BLaER1 (cell line): ENCODE data around the gene BPHL.
A peak's percentile ranks its signal among the peaks of the same experiment; 100 is the strongest.

Experiments
- H3K27ac ChIP-seq: shearing (Covaris generic); formaldehyde crosslinking; 2 replicates; pipeline ENCODE4 v1.8.1; 2022
- H3K27me3 ChIP-seq: shearing (Covaris generic); formaldehyde crosslinking; 2 replicates; pipeline ENCODE4 v1.8.1; 2022
- H3K36me3 ChIP-seq: shearing (Covaris generic); formaldehyde crosslinking; 2 replicates; pipeline ENCODE4 v1.8.1; 2022
- H3K4me1 ChIP-seq: shearing (Covaris generic); formaldehyde crosslinking; 2 replicates; pipeline ENCODE4 v1.8.1; 2022
- H3K4me2 ChIP-seq: shearing (Covaris generic); formaldehyde crosslinking; 2 replicates; pipeline ENCODE4 v1.8.1; 2022
- H3K4me3 ChIP-seq: shearing (Covaris generic); formaldehyde crosslinking; 2 replicates; pipeline ENCODE4 v1.8.1; 2022
- H3K9ac ChIP-seq: shearing (Covaris generic); formaldehyde crosslinking; 2 replicates; pipeline ENCODE4 v1.8.1; 2022
- H3K9me3 ChIP-seq: shearing (Covaris generic); formaldehyde crosslinking; 2 replicates; pipeline ENCODE4 v1.8.1; 2022
- H4K20me1 ChIP-seq: shearing (Covaris generic); formaldehyde crosslinking; 2 replicates; pipeline ENCODE4 v1.8.1; 2022
- Cebpa-rat ChIP-seq: shearing (Covaris generic); IDR thresholded peaks from 2 replicates; pipeline ENCODE4 v1.8.1; 2022

BPHL gene

DNA sequence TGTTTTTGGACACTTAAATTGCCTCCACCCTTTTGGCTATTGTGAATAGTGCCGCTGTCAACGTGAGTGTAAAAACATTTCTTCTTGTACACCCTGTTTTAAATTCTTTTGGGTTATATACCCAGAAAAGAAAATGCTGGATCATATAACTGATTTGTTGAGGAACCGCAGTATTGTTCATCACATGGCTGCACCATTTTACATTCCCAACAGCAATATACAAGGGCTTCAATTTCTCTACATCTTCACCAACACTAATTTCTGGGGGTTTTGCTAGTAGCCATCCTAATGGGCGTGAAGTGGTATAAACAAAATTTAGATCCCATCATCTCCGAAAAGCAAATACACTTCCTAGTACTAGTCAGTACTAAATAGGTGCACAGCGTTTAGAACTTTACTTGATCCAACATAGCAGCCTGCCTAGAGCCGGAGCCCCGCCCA lies 579 bp upstream of the BPHL start:
- Histone ChIP-seq H4K20me1 (no peaks in the 10 kb centered on the region), H3K27me3 (no peaks in the 10 kb centered on the region), H3K4me1 (peaks cover 33% of the 10 kb centered on the region), H3K36me3 (peaks cover 25% of the 10 kb centered on the region), H3K27ac (peak overlapping the region; percentile 82), H3K4me3 (peak overlapping the region; percentile 90), H3K4me2 (peak overlapping the region; percentile 90), H3K9me3 (no peaks in the 10 kb centered on the region), H3K9ac (peak overlapping the region; percentile 85)
- TF ChIP-seq Cebpa-rat = no peak

GRCh38 chr6:3119040-3119723 lies 671 bp downstream of the BPHL start:
- H3K4me1 ChIP-seq = peaks cover 30% of the 10 kb centered on the region
- peaks cover 12% of the 10 kb centered on the region for H3K36me3 ChIP-seq
- H3K27me3 ChIP-seq = no peaks in the 10 kb centered on the region
- peak overlapping the region; percentile 90 for H3K4me2 ChIP-seq
- H3K9me3 ChIP-seq = no peaks in the 10 kb centered on the region
- H3K4me3 ChIP-seq = peak overlapping the region; percentile 90
- TF ChIP-seq Cebpa-rat = no peak
- H4K20me1 ChIP-seq = no peaks in the 10 kb centered on the region
- H3K27ac ChIP-seq = peak overlapping the region; percentile 82
- peak overlapping the region; percentile 85 for H3K9ac ChIP-seq

DNA sequence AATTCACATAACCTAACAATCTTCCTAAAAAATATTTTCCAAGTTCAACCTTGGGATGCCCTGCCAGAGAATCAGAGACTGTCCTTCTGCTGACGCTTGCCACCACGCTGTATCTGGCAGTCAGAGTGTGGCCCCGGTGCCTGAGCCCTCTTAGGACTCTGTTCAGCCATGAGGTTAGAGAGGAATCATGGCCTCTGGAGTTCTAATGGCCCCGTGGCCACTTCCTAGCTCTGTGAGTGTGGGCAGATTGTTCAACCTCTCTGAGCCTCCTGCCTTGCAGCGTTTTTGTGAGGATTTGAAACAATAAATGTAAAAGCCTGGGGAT lies 2.2 kb downstream of the BPHL start:
- H3K9me3 ChIP-seq = no peaks in the 10 kb centered on the region
- no peaks in the 10 kb centered on the region for H3K27me3 ChIP-seq
- no peak overlapping the region for H3K4me3 ChIP-seq
- H3K4me1 ChIP-seq = peaks cover 39% of the 10 kb centered on the region
- H3K9ac ChIP-seq = no peak overlapping the region
- H3K36me3 ChIP-seq = no peaks in the 10 kb centered on the region
- no peak overlapping the region for H3K4me2 ChIP-seq
- no peaks in the 10 kb centered on the region for H4K20me1 ChIP-seq
- no peak overlapping the region for H3K27ac ChIP-seq
- no peak for TF ChIP-seq Cebpa-rat

DNA sequence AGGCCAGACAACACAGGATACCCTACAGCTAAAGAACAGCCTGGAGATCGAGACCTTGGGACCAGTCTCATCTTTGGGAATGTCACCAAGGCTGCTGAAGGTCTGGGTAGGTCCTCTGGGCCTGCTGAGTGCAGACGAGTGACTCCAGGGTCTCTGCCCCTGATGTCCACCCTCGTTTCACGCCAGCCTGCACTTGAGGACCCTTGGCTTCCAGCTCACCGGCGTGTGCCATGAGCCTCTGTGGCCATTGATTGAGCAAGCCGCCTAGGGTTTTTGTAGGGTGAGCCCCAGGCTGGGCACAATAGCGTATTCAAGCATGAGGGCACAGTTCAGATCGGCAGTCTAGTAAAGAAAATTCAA lies 4.3 kb downstream of the BPHL start:
- H3K27ac ChIP-seq = no peak overlapping the region
- H3K4me1 ChIP-seq = peaks cover 30% of the 10 kb centered on the region
- H3K9me3 ChIP-seq = no peaks in the 10 kb centered on the region
- no peak for TF ChIP-seq Cebpa-rat
- H3K27me3 ChIP-seq = no peaks in the 10 kb centered on the region
- H4K20me1 ChIP-seq = no peaks in the 10 kb centered on the region
- no peak overlapping the region for H3K4me2 ChIP-seq
- 0 out of 2 replicates have a peak, but pooled peaks cover 1% of the 10 kb centered on the region for H3K36me3 ChIP-seq
- H3K4me3 ChIP-seq = no peak overlapping the region
- H3K9ac ChIP-seq = no peak overlapping the region

GRCh38 chr6:3124667-3125066 lies 6.2 kb downstream of the BPHL start:
- no peak overlapping the region for H3K27ac ChIP-seq
- H3K36me3 ChIP-seq = peaks cover 19% of the 10 kb centered on the region
- H3K9me3 ChIP-seq = no peaks in the 10 kb centered on the region
- no peak overlapping the region for H3K4me3 ChIP-seq
- H3K4me2 ChIP-seq = peak overlapping the region; percentile 42
- TF ChIP-seq Cebpa-rat = no peak
- H3K9ac ChIP-seq = no peak overlapping the region
- H4K20me1 ChIP-seq = no peaks in the 10 kb centered on the region
- H3K4me1 ChIP-seq = peaks cover 24% of the 10 kb centered on the region
- H3K27me3 ChIP-seq = no peaks in the 10 kb centered on the region

DNA sequence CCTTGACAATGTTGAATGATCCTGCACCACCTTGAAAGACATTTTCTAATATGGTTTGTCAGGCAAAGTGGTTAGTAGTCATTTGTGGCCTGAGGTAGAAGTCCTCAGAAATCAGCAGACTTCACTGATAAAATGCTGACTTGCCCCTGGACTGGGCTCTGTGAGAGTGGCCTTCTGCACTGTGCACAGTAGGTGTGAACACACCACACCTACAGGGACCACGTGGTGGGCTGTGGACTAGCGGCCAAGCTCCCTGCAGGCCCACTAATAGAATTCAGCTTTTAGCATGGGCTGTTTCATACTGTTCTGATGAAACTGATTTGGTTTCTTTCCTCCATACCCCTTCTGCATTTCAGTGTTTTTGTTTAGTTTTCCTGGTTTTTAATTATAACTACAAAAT lies 7.3 kb downstream of the BPHL start:
- Histone ChIP-seq H3K27me3 (no peaks in the 10 kb centered on the region), H3K4me2 (no peak overlapping the region), H3K9me3 (no peaks in the 10 kb centered on the region), H3K27ac (no peak overlapping the region), H3K36me3 (peaks cover 31% of the 10 kb centered on the region), H3K4me1 (peaks cover 23% of the 10 kb centered on the region), H3K9ac (no peak overlapping the region), H4K20me1 (no peaks in the 10 kb centered on the region), H3K4me3 (no peak overlapping the region)
- TF ChIP-seq Cebpa-rat = no peak

DNA sequence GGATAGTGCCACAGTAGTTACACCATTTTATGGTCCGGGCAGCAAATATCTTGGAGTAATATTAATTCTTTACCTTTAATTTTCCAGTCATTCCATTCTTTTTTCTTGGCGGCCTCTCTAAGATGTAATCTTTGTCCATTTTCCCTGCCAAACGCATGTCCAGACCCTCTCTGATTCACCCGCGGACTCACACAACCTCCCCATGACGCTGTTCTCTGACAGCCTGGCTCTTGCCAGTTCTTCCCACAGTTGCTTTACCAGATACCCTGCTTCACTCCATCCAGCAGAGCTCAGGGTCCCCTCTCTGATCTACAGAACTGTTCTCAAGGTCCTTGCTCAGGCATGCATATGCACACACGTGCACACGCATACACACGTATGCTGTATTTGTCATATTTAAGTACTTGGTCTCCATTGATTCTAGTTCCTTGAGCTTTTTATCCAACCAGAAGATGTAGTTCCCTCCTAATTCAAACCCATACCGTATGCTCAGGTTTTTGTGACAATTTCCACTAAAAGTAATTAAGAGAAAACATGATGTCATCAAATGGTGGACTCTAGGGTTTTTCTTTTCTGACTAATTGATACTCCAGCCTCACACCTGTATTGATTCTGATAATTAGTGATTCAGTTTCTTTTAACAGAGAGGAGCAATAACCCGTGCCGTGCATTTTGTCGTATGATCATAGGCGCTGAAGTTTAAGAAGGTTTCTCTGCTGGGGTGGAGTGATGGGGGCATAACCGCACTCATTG lies 10.0 kb downstream of the BPHL start:
- Histone ChIP-seq H3K4me3 (no peak overlapping the region), H3K36me3 (peaks cover 56% of the 10 kb centered on the region)
- TF ChIP-seq Cebpa-rat = no peak

GRCh38 chr6:3131695-3132094 lies 13.2 kb downstream of the BPHL start:
- Histone ChIP-seq H4K20me1 (no peaks in the 10 kb centered on the region), H3K36me3 (peaks cover 66% of the 10 kb centered on the region), H3K9ac (no peak overlapping the region), H3K4me2 (no peak overlapping the region), H3K27me3 (no peaks in the 10 kb centered on the region), H3K4me1 (peaks cover 7% of the 10 kb centered on the region; the same call in 1 of the 2 replicates), H3K4me3 (no peak overlapping the region), H3K27ac (no peak overlapping the region), H3K9me3 (no peaks in the 10 kb centered on the region)
- no peak for TF ChIP-seq Cebpa-rat

More for the DNA sequence above, 10.0 kb downstream of the BPHL start:
- H3K27me3 ChIP-seq = no peaks in the 10 kb centered on the region
- no peaks in the 10 kb centered on the region for H4K20me1 ChIP-seq
- no peak overlapping the region for H3K27ac ChIP-seq
- no peaks in the 10 kb centered on the region for H3K9me3 ChIP-seq
- H3K4me1 ChIP-seq = peaks cover 23% of the 10 kb centered on the region
- no peak overlapping the region for H3K4me2 ChIP-seq
- H3K9ac ChIP-seq = no peak overlapping the region

DNA sequence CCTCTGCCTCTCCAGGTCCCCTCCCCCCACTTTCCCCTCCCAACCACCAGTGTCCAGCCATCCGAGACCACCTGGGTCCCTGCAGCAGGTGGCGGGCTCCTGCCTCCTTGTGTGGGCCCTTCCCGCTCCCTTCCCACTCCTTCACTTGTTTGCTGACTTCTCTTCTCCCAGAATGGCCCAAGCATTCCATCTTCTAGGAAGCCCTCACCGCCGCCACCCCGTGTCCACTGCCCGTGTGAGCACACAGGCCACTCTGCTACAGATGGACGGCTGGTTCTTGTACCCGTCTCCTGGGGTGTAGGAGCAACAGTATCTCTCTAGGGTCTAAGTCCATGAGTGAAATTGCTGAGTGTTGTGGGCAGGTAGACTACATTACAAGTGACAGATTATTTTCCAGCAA lies 15.0 kb downstream of the BPHL start:
- Histone ChIP-seq H4K20me1 (no peaks in the 10 kb centered on the region), H3K4me3 (no peak overlapping the region), H3K36me3 (peaks cover 72% of the 10 kb centered on the region), H3K27ac (no peak overlapping the region), H3K4me2 (no peak overlapping the region), H3K9ac (no peak overlapping the region), H3K9me3 (no peaks in the 10 kb centered on the region), H3K27me3 (no peaks in the 10 kb centered on the region), H3K4me1 (peaks cover 11% of the 10 kb centered on the region)
- no peak for TF ChIP-seq Cebpa-rat

- Histone ChIP-seq H3K9ac (no peak overlapping the region), H3K4me2 (no peak overlapping the region), H3K4me1 (peaks cover 27% of the 10 kb centered on the region), H4K20me1 (no peaks in the 10 kb centered on the region), H3K27me3 (no peaks in the 10 kb centered on the region), H3K36me3 (peaks cover 57% of the 10 kb centered on the region), H3K9me3 (no peaks in the 10 kb centered on the region), H3K4me3 (no peak overlapping the region), H3K27ac (no peak overlapping the region)
- no peak for TF ChIP-seq Cebpa-rat
These were observed 17.3 kb downstream of the BPHL start for GRCh38 chr6:3135668-3136291.
